Panc1 (cell line): ENCODE results near the gene HLA-DOA.

ENCODE experiments used
- CTCF ChIP-seq: fragments of 450-650 bp; IDR thresholded peaks from 2 replicates; pipeline ENCODE4 v1.5.1; 2017; ENCODE audit warnings: mild to moderate bottlenecking
- TF ChIP-seq, protein P1 (sequence below), 2 experiments: IDR thresholded peaks; 2 replicates each; pipeline ENCODE4 v1.6.1; 2011 to 2012; ENCODE audit warnings: low read depth in 2 of 2, control low read depth in 1 of 2, low read length in 1 of 2, mild to moderate bottlenecking in 1 of 2, moderate library complexity in 1 of 2; ENCODE audit not compliant: insufficient read depth in 1 of 2

- no peak for TF ChIP-seq CTCF
- TF ChIP-seq, protein P1, sequence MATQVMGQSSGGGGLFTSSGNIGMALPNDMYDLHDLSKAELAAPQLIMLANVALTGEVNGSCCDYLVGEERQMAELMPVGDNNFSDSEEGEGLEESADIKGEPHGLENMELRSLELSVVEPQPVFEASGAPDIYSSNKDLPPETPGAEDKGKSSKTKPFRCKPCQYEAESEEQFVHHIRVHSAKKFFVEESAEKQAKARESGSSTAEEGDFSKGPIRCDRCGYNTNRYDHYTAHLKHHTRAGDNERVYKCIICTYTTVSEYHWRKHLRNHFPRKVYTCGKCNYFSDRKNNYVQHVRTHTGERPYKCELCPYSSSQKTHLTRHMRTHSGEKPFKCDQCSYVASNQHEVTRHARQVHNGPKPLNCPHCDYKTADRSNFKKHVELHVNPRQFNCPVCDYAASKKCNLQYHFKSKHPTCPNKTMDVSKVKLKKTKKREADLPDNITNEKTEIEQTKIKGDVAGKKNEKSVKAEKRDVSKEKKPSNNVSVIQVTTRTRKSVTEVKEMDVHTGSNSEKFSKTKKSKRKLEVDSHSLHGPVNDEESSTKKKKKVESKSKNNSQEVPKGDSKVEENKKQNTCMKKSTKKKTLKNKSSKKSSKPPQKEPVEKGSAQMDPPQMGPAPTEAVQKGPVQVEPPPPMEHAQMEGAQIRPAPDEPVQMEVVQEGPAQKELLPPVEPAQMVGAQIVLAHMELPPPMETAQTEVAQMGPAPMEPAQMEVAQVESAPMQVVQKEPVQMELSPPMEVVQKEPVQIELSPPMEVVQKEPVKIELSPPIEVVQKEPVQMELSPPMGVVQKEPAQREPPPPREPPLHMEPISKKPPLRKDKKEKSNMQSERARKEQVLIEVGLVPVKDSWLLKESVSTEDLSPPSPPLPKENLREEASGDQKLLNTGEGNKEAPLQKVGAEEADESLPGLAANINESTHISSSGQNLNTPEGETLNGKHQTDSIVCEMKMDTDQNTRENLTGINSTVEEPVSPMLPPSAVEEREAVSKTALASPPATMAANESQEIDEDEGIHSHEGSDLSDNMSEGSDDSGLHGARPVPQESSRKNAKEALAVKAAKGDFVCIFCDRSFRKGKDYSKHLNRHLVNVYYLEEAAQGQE (IDR thresholded peaks at IDR 0.05; ENCODE audit: insufficient read depth in 1 of 2, low read depth in 2 of 2, low read length in 1 of 2): no peak
These were observed 9.0 kb upstream of the HLA-DOA start for GRCh38 chr6:33018418-33018817.
